Neural cell (in vitro differentiated cells): ENCODE measurements around the gene PRUNE2. TPM values are rescaled to one million over a fixed set of nuclear protein-coding genes. Genes with fewer than 3 reads are reported as not detected.

Experiments
- H2AFZ ChIP-seq: fragments of 200-600, 300-800 bp; sonication (generic), shearing (Covaris generic); 2 replicates; pipeline ENCODE4 v1.6.0; 2014; ENCODE audit warnings: low read depth, mild to moderate bottlenecking, antibody characterized with exemption, low read length, moderate library complexity
- H3F3A ChIP-seq: fragments of 200-600 bp; shearing (Covaris generic); 2 replicates; pipeline ENCODE4 v1.6.1; 2016; ENCODE audit warnings: mild to moderate bottlenecking, moderate library complexity, mixed read lengths, antibody characterized with exemption, low read length; ENCODE audit not compliant: insufficient read depth, poor library complexity, severe bottlenecking
- H3K27ac ChIP-seq: fragments of 200-600, 300-800 bp; sonication (generic), shearing (Covaris generic); 2 replicates; pipeline ENCODE4 v1.5.1; 2014; ENCODE audit warnings: mild to moderate bottlenecking, low read length, moderate library complexity
- H3K27me3 ChIP-seq: fragments of 300-800, 200-600 bp; sonication (generic), shearing (Covaris generic); 2 replicates; pipeline ENCODE4 v1.6.0; 2014; ENCODE audit warnings: mild to moderate bottlenecking, low read depth, low read length, moderate library complexity; ENCODE audit not compliant: insufficient read depth
- H3K36me3 ChIP-seq: fragments of 300-800, 200-600 bp; sonication (generic), shearing (Covaris generic); 2 replicates; pipeline ENCODE4 v1.5.1; 2014; ENCODE audit warnings: mild to moderate bottlenecking, antibody characterized with exemption, low read length, moderate library complexity; ENCODE audit not compliant: insufficient read depth
- H3K4me2 ChIP-seq: fragments of 300-800, 200-600 bp; sonication (generic), shearing (Covaris generic); 2 replicates; pipeline ENCODE4 v1.6.0; 2014; ENCODE audit warnings: mild to moderate bottlenecking, low read length
- H3K4me3 ChIP-seq: fragments of 300-800, 200-600 bp; sonication (generic), shearing (Covaris generic); 2 replicates; pipeline ENCODE4 v1.5.1; 2014; ENCODE audit warnings: mild to moderate bottlenecking, low read length, moderate library complexity
- H3K79me2 ChIP-seq: fragments of 200-600 bp; shearing (Covaris generic); replicated peaks from 2 replicates; pipeline ENCODE4 v1.6.0; 2014; ENCODE audit warnings: mild to moderate bottlenecking, low read length, moderate library complexity; ENCODE audit not compliant: insufficient read depth
- H3K9ac ChIP-seq: fragments of 300-800, 200-600 bp; sonication (generic), shearing (Covaris generic); 2 replicates; pipeline ENCODE4 v1.6.1; 2016; ENCODE audit warnings: mild to moderate bottlenecking, low read length, mixed read lengths
- H3K9me2 ChIP-seq: fragments of 200-600 bp; shearing (Covaris generic); 2 replicates; pipeline ENCODE4 v1.6.1; 2016; ENCODE audit warnings: mild to moderate bottlenecking, low read length, mixed read lengths; ENCODE audit not compliant: insufficient read depth
- H3K9me3 ChIP-seq: fragments of 200-600, 300-800 bp; sonication (generic), shearing (Covaris generic); 2 replicates; pipeline ENCODE4 v1.6.1; 2016; ENCODE audit warnings: mild to moderate bottlenecking, mixed run types, low read length, moderate library complexity, mixed read lengths
- H4K20me1 ChIP-seq: fragments of 200-600 bp; shearing (Covaris generic); 2 replicates; pipeline ENCODE4 v1.6.1; 2016; ENCODE audit warnings: mild to moderate bottlenecking, mixed run types; ENCODE audit not compliant: insufficient read depth
- CTCF ChIP-seq: fragments of 450-650 bp; IDR thresholded peaks from 2 replicates; pipeline ENCODE4 v1.5.1; 2014; ENCODE audit warnings: antibody characterized with exemption, mild to moderate bottlenecking, moderate library complexity; ENCODE audit not compliant: poor library complexity, severe bottlenecking
- EP300 ChIP-seq: fragments of 450-650 bp; conservative IDR thresholded peaks from 2 replicates; pipeline ENCODE4 v1.6.1; 2014; ENCODE audit warnings: antibody characterized with exemption, mild to moderate bottlenecking, moderate library complexity; ENCODE audit not compliant: poor library complexity, severe bottlenecking
- EZH2 ChIP-seq: fragments of 200-600, 300-800 bp; shearing (Covaris generic), sonication (generic); IDR thresholded peaks from 2 replicates; pipeline ENCODE4 v1.6.1; 2014; ENCODE audit warnings: antibody characterized with exemption, low read length, borderline replicate concordance, mild to moderate bottlenecking; ENCODE audit not compliant: insufficient read depth, poor library complexity, severe bottlenecking
- MXI1 ChIP-seq: fragments of 450-650 bp; conservative IDR thresholded peaks from 2 replicates; pipeline ENCODE4 v1.6.1; 2014; ENCODE audit warnings: antibody characterized with exemption, mild to moderate bottlenecking; ENCODE audit not compliant: poor library complexity, severe bottlenecking
- POLR2AphosphoS5 ChIP-seq: IDR thresholded peaks from 2 replicates; pipeline ENCODE4 v1.6.1; 2012
- RAD21 ChIP-seq: fragments of 450-650 bp; conservative IDR thresholded peaks from 2 replicates; pipeline ENCODE4 v1.6.1; 2014; ENCODE audit warnings: antibody characterized with exemption, mild to moderate bottlenecking, moderate library complexity
- REST ChIP-seq: IDR thresholded peaks from 2 replicates; pipeline ENCODE4 v1.6.1; 2012; ENCODE audit warnings: borderline replicate concordance
- SMC3 ChIP-seq: fragments of 450-650 bp; conservative IDR thresholded peaks from 2 replicates; pipeline ENCODE4 v1.6.1; 2014; ENCODE audit warnings: antibody characterized with exemption, mild to moderate bottlenecking, moderate library complexity; ENCODE audit not compliant: poor library complexity
- TAF1 ChIP-seq: IDR thresholded peaks from 2 replicates; pipeline ENCODE4 v1.6.1; 2012; ENCODE audit warnings: low read depth
- polyA plus RNA-seq: library from polyadenylated mRNA; depleted of rRNA; stranded (reverse); fragments of >200 nt; gene quantifications from 2 replicates; pipeline ENCODE4 v1.2.3, GENCODE V29; 2014

Gene PRUNE2
- polyA plus RNA-seq, 1 donor from 2014 or later, result 9.7 TPM

GRCh38 chr9:76738402-76738801, 167.5 kb downstream of the PRUNE2 start:
- TF ChIP-seq EZH2 (no peak), POLR2AphosphoS5 (no peak), CTCF (no peak), RAD21 (no peak), MXI1 (no peak), EP300 (no peak), SMC3 (no peak), REST (no peak), TAF1 (no peak)
- no peak overlapping the region for H3K4me2 ChIP-seq
- H4K20me1 ChIP-seq, result no peaks in the 10 kb centered on the region
- no peak overlapping the region for H2AFZ ChIP-seq
- no peak overlapping the region for H3K9ac ChIP-seq
- no peak overlapping the region for H3K4me3 ChIP-seq
- no peaks in the 10 kb centered on the region for H3K9me2 ChIP-seq
- H3K27ac ChIP-seq, result no peak overlapping the region
- H3K27me3 ChIP-seq, result no peaks in the 10 kb centered on the region
- H3K36me3 ChIP-seq, result no peaks in the 10 kb centered on the region
- no peaks in the 10 kb centered on the region for H3F3A ChIP-seq
- no peaks in the 10 kb centered on the region for H3K79me2 ChIP-seq
- no peaks in the 10 kb centered on the region for H3K9me3 ChIP-seq

GRCh38 chr9:76737154-76737902, 168.6 kb downstream of the PRUNE2 start:
- Histone ChIP-seq H3K27ac (no peak overlapping the region), H3K36me3 (no peaks in the 10 kb centered on the region), H3K27me3 (no peaks in the 10 kb centered on the region), H3K4me2 (no peak overlapping the region), H3K79me2 (no peaks in the 10 kb centered on the region), H3K9me2 (no peaks in the 10 kb centered on the region), H4K20me1 (no peaks in the 10 kb centered on the region), H3K4me3 (no peak overlapping the region), H3K9ac (no peak overlapping the region), H3K9me3 (no peaks in the 10 kb centered on the region), H3F3A (no peaks in the 10 kb centered on the region), H2AFZ (no peak overlapping the region)
- no peak for TF ChIP-seq SMC3
- TF ChIP-seq CTCF, result no peak
- TF ChIP-seq POLR2AphosphoS5, result no peak
- TF ChIP-seq MXI1, result no peak
- TF ChIP-seq TAF1, result no peak
- TF ChIP-seq EZH2, result no peak
